GM19452 (cell line): ENCODE results near the gene THEMIS2.
"Not testable (repeated sequence)": the region's sequence is repeated elsewhere in the genome, so short reads cannot be mapped to it uniquely, and the experiment has no call there.

Experiments used
- ATAC-seq: cut with Tn5 transposase; IDR thresholded peaks from one replicate; pipeline ENCODE4 v1.9.1; 2021; ENCODE audit not compliant: unreplicated experiment

Gene THEMIS2

GRCh38 chr1:27862671-27863537 is 9.4 kb upstream of the THEMIS2 start:
- ATAC-seq, result no peak

GRCh38 chr1:27863538-27863915 is 8.8 kb upstream of the THEMIS2 start:
- ATAC-seq, result no peak

GRCh38 chr1:27864264-27864895 is 8.0 kb upstream of the THEMIS2 start:
- no peak for ATAC-seq

DNA sequence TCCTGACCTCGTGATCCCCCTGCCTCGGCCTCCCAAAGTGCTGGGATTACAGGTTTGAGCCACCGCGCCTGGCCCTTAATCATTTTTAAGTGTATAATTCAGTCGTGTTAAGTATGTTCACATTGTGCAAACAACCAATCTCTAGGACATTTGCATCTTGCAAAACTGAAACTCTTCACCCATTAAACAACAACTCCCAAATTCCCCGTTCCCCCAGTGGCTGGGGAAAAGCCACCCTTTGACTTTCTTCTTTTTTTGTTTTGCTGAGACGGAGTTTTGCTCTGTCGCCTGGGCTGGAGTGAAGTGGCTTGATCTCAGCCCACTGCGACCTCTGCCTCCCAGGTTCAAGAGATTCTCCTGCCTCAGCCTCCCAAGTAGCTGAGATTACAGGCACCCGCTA is 6.5 kb upstream of the THEMIS2 start:
- ATAC-seq, result no peak

DNA sequence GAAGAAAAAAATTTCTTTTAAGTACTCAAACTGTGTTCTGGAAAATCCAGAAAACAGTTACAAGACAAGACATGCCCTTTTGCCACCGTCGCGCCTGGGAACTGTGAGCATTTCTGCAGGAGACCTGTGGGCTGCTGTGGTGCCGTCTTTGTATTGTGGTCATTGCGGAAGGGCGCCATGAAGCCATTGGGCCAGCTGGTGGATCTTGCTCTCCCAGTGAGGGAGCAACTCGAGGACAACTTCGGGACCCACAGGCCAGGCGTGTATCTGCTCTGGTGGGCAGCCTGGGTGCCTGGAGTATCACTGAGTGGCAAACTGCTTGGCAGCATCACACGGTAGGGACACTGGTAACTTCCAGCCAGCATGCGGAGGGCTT is 3.8 kb upstream of the THEMIS2 start:
- ATAC-seq, result no peak

- peak; percentile 49 for ATAC-seq
Measured at GRCh38 chr1:27868932-27869718, 3.2 kb upstream of the THEMIS2 start.

GRCh38 chr1:27869719-27870085 is 2.6 kb upstream of the THEMIS2 start:
- ATAC-seq, result no peak

- not testable (repeated sequence) for ATAC-seq
Measured at GRCh38 chr1:27871076-27871475, 1.3 kb upstream of the THEMIS2 start.

DNA sequence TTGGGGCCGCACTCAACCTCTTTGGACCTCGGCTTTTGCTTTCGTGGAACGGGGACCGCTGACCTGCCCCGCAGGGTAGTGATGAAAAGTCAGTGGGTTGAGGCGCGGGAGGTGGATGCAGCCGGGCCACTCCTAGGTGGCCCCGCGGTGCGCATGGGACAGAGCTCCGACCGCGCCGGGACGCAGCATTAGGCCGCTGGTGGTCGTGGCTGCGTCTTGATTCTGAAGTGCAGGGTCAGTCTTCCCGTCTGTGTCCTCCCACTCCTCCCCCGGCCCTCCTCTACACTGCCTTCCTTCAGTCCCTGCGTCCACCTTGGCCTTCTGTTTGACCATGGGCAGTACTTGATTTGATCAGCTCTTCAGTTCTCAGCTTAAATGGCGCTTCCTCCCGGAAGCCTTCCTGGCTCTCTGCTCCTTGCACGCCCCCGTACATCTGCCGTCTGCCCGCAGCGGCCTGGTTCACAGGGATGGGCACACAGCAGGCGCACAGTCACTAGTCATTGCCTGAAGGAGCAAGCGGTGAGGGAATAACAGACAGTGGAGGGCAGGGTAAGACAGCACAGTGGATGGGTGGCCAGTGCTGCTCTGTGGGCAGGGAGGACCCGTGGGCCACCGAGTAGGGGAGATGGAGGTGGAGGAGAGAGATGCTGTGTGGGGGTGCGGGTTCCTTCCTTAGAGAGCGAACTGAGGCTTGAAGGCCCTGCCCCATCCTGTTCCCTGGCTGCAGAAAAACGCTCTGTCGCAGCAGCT is 633 bp downstream of the THEMIS2 start:
- ATAC-seq, result no peak

DNA sequence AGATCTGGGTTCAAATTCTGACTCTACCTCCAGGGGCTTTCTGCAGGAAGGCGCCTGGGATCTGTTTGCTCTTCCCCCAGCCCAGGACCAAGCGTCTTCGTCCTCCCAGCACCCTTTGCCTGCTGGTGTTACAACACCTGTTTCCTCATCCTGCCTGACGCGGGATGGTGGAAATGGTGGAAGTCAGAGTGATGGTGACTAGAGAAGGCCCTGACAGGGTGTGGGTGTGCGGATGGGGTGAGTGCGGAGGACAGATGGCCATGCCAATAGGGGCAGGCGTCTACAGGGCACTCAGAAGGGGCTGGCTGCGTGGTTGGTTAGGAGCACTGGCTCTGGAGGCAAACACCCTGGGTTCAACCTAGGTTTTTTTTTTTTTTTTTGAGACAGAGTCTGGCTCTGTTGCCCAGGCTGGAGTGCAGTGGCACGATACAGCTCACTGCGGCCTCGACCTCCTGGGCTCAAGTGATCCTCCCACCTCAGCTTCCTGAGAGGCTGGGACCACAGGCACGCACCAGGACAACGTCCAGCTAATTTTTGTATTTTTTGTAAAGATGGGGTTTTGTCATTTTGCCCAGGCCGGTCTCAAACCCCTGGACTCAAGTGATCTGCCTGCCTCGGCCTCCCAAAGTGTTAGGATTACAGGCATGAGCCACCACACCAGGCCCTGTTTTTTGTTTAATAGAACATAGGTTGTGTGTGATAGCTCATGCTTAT is 1.5 kb downstream of the THEMIS2 start:
- ATAC-seq, result no peak

DNA sequence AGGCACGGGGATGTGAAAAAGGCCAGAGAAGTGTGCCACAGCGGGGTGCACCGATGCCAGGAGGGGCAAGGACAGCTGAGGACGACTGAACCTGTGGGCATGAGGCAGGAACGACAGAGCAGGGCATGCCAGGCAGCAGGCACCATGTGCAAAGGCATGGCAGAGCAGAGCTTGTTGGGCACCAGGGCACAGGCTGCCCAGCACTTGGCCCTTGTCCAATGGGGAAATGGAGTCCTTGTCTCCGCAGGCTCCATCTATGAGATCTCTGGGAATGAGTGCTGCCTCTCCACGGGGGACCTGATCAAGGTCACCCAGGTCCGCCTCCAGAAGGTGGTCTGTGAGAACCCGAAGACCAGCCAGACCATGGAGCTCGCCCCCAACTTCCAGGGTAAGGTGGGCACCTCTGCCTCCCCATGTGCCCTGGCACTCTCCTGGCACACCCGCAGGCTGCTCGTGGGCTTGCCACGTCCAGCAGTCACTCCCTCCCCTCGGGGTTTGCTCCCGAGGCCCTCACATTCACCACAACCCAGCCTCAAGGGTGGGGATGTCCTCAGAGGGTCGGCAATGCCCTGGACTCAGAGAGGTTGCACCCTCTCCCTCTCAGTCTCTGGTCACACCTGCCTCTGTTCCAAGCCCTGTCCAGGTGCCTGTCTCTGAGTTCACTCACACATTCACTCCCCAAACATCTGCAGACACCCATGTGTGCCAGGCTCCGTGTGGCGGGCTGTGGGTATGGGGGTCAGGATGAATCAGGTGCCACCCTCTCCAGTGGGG is 4.2 kb downstream of the THEMIS2 start:
- ATAC-seq, result no peak

DNA sequence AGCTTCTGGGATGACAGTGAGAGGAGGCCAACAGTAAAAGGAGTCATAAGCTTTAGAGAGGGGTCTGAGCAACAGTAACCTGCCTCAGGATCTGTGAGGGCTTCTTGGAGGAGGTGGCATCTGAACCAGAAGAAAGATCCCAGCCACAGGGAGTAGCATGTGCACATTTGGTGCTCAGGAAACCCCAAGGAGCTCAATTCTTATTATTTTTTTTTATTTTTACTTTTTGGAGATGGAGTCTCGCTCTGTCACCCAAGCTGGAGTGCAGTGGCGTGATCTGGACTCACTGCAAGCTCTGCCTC is 4.7 kb downstream of the THEMIS2 start:
- no peak for ATAC-seq

DNA sequence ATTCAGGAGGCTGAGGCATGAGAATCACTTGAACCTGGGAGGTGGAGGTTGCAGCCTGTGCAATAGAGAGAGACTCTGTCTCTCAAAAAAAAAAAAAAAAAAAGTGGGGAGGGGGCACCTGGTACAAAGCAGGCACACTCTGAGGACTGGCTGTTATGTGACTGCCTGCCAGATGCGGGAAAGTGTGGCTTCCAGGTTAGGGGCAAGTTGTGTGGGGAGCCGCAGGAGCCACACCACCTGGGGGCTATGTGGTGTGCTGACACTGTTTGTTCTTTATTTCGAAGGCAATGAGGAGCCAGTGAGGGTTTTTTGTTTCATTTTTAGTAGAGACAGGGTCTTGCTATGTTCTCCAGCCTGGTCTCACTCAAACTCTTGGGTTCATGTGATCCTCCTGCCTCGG is 5.7 kb downstream of the THEMIS2 start:
- ATAC-seq, result no peak

GRCh38 chr1:27878787-27879335 is 6.5 kb downstream of the THEMIS2 start:
- ATAC-seq, result no peak

GRCh38 chr1:27879374-27880082 is 7.2 kb downstream of the THEMIS2 start:
- ATAC-seq, result no peak

DNA sequence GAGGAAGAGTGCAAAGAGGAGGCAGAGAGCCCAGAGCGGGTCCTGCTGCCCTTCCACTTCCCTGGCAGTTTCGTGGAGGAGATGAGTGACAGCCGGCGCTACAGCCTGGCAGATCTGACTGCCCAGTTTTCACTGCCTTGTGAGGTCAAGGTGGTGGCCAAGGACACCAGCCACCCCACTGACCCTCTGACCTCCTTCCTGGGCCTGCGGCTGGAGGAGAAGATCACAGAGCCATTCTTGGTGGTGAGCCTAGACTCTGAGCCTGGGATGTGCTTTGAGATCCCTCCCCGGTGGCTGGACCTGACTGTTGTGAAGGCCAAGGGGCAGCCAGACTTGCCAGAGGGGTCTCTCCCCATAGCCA is 10.2 kb downstream of the THEMIS2 start:
- no peak for ATAC-seq

DNA sequence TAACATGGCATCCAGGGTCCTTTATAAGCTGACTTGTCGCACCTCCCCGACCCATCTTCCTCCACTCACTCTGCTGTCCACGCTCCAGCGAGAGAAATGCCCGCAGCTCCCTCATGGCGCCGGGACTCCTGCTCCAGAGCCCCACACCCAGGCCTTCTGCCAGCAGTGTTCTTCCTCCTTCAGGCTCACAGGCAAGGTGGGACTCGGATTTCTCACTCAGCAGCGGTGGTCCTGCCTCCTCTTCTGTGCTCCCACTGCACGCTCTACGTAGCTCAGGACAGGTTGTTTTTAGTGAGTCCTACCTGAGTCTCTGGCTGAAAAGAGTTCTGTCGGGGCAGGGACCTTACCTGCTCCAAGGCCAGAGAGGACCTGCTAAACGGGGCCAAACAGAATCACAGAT is 11.2 kb downstream of the THEMIS2 start:
- ATAC-seq, result no peak

DNA sequence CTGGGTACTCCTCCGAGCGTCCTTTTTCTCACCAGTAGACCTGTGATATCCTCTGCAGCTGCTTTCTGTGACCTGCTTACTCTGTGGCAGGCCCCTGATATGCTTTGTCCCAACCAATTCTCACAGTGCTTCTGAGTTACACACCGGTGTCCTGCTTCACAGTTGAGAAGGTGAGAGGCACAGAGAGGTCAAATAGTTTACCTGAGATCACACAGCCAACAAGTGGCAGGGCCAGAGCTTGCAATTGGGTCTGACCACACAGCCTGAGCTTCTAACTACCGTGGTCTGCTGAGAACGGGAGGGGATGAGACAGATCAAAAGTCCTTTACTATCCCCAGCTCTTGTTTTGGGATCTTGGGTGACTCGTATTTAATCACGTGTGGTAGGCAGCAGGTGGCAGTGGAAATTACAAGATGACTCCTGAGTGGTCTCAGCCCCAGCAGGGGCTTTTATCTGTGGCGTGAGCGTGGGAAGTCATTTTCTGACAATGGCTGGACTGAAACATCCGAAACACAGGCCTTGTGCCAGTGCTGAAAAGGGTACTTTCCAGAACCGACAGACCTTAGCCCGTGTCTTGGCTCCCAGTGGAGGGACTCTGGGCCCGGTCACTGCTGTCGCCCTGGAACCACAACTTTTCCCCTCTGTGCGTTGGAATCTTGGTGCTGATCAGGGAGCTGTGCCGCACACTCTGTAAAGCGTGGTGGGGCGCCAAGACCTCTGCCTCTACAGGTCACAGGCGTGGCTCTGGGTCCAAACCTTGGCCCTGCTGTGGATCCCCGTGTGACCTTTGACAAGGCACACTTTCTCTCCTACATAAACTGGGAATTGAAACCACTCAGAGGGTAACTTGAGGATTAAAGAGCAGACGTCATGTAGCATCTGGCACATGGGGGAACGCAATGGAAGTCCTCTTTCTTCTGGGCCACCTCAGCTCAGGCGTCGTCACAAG is 11.9 kb downstream of the THEMIS2 start:
- peak; percentile 48 for ATAC-seq
